Measurements from ENCODE around the gene PRKAB1. TPM values are rescaled to one million over a fixed set of nuclear protein-coding genes. Genes with fewer than 3 reads are reported as not detected.
"Not testable (repeated sequence)": the region's sequence is repeated elsewhere in the genome, so short reads cannot be mapped to it uniquely, and the experiment has no call there.

Gene PRKAB1
- total RNA-seq, 1 donor from 2014 or later: 32.5 TPM

DNA sequence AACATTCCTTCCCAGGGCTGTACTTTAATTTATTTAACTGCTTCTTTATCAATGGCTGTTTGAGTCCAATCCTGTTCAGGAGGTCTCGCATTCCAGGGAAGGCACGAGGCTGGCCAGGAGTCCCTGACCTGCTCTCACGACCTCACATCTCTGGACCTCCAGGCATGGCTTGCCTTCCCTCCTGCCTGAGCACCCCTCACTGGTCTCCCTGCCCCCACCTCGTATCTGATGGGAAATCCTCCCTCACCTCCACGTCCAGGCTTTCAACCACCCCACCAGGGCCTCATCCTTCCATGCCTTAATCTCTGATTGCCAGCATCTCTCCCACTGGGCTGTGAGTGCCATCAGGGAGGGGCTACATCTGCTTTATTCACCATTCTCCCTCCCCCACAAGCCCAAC, 29.0 kb downstream of the PRKAB1 start:
- Mint-ChIP-seq H3K4me1 (ENCODE audit: unreplicated experiment) (no peaks in the 10 kb centered on the region), H3K9me3 (no peaks in the 10 kb centered on the region), H3K27ac (peak overlapping the region; percentile 21), H3K36me3 (no peaks in the 10 kb centered on the region), H3K27me3 (no peaks in the 10 kb centered on the region), H3K4me3 (no peak overlapping the region)
- DNase-seq (ENCODE audit: extremely low spot score, unreplicated experiment): no peak
- TF ChIP-seq, protein P1, sequence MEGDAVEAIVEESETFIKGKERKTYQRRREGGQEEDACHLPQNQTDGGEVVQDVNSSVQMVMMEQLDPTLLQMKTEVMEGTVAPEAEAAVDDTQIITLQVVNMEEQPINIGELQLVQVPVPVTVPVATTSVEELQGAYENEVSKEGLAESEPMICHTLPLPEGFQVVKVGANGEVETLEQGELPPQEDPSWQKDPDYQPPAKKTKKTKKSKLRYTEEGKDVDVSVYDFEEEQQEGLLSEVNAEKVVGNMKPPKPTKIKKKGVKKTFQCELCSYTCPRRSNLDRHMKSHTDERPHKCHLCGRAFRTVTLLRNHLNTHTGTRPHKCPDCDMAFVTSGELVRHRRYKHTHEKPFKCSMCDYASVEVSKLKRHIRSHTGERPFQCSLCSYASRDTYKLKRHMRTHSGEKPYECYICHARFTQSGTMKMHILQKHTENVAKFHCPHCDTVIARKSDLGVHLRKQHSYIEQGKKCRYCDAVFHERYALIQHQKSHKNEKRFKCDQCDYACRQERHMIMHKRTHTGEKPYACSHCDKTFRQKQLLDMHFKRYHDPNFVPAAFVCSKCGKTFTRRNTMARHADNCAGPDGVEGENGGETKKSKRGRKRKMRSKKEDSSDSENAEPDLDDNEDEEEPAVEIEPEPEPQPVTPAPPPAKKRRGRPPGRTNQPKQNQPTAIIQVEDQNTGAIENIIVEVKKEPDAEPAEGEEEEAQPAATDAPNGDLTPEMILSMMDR (conservative IDR thresholded peaks at IDR 0.05): no peak

DNA sequence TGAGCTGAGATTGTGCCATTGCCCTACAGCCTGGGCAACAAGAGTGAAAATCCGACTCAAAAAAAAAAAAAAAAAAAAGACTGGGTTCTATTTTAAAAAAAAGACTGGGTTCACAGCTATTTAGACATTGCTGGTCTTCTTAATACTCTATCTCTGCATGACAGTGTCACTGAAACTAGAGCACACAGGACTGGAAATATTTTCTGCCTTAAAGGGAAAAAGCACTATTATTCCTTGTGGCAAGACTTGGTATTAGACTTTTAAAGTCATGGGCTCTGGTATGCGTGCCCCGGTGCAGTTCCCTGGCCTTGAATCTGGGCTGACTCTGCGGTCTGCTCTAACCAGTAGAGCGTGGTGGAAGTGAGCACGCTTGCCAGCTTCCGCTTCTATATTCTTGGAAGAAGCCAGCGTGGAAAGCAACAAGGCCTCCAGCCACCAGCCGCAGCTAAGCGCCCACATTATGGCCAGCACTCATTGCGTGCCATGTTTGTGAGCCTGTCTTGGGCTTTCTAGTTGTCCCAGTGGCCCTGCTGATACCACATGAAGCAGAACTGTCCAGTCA, 31.3 kb downstream of the PRKAB1 start:
- no peak overlapping the region for H3K27ac Mint-ChIP-seq
- no peaks in the 10 kb centered on the region for H3K27me3 Mint-ChIP-seq
- H3K36me3 Mint-ChIP-seq: no peaks in the 10 kb centered on the region
- no peak for DNase-seq (ENCODE audit: extremely low spot score, unreplicated experiment)
- H3K4me1 Mint-ChIP-seq (ENCODE audit: unreplicated experiment): no peaks in the 10 kb centered on the region
- H3K4me3 Mint-ChIP-seq: no peak overlapping the region
- TF ChIP-seq, protein P1 (conservative IDR thresholded peaks at IDR 0.05): no peak
- H3K9me3 Mint-ChIP-seq: no peaks in the 10 kb centered on the region

DNA sequence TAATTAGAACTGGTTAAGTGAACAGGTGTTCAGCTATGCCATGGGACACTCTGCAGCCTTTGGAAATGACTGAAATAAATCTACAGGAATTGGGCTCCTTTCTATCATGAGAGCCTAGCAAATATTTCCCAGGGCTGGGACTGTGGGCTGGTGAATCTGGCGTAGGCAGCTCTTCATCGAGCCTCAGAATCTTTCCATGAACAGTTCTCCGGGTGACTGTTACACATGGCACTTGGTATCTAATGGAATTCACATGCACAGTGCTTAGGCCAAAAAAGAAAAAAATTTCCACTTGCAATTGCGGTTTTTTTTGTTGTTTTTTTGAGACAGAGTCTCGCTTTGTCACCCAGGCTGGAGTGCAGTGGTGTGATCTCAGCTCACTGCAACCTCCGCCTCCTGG, 32.1 kb downstream of the PRKAB1 start:
- Mint-ChIP-seq H3K36me3 (peaks cover under 1% of the 10 kb centered on the region), H3K27ac (no peak overlapping the region), H3K4me1 (ENCODE audit: unreplicated experiment) (no peaks in the 10 kb centered on the region), H3K4me3 (no peak overlapping the region), H3K27me3 (no peaks in the 10 kb centered on the region), H3K9me3 (no peaks in the 10 kb centered on the region)
- no peak for DNase-seq (ENCODE audit: extremely low spot score, unreplicated experiment)
- TF ChIP-seq, protein P1 (conservative IDR thresholded peaks at IDR 0.05): no peak

DNA sequence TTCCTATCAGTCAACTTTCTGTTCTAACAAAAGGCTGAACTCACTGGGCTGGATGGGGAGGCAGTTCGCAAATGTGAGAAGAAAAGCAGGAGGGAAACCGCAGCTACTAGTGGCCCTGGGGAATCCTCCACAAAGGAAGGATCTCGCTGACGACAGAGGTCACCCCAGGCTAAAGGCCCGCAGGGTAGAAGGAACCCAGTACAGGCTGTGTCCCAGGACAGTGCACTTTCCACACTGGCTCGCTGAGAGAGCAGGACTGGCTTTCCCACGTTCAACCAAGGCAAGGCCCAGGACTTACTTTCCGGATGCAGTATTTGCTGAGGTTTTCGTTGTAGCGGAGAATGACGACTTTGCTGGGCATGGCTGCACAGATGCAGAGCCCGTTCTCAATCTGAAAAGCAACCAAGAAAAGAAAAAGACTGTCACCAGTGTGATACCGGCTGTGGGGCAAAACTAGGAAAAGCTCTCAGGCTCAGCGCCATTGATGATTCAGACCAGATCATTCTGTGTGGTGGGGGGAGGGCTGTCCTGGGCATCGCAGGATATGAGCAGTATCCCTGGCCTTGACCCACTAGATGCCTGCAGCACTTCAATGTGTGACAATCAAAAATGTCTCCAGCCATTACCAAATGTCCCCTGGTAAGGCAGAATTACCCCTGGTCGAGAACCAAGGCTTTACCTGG, 36.3 kb downstream of the PRKAB1 start:
- Mint-ChIP-seq H3K4me3 (no peak overlapping the region), H3K27me3 (no peaks in the 10 kb centered on the region), H3K4me1 (ENCODE audit: unreplicated experiment) (no peaks in the 10 kb centered on the region), H3K27ac (no peak overlapping the region), H3K36me3 (peaks cover 20% of the 10 kb centered on the region), H3K9me3 (no peaks in the 10 kb centered on the region)
- no peak for DNase-seq (ENCODE audit: extremely low spot score, unreplicated experiment)
- TF ChIP-seq, protein P1 (conservative IDR thresholded peaks at IDR 0.05): no peak

DNA sequence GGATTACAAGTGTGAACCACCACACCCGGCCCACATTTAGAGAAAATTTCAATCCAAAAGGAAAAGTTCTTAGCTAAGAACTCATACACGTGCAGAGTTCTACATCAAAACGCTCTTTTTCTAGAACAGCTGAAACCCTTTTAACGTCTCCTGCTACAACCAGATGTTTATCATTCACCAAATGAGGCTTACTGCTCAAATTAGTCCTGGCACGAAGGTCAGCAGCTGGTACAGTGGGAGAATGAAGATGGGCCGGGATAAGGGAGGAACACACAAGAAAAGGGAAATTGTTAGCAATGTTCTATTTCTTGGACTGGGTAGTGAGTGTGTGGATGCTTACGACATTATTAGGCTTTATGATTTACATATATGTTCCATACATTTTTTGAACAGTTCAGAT, 37.2 kb downstream of the PRKAB1 start:
- H3K4me3 Mint-ChIP-seq: no peak overlapping the region
- no peaks in the 10 kb centered on the region for H3K27me3 Mint-ChIP-seq
- H3K4me1 Mint-ChIP-seq (ENCODE audit: unreplicated experiment): no peaks in the 10 kb centered on the region
- TF ChIP-seq, protein P1 (conservative IDR thresholded peaks at IDR 0.05): no peak
- H3K9me3 Mint-ChIP-seq: no peaks in the 10 kb centered on the region
- no peak overlapping the region for H3K27ac Mint-ChIP-seq
- no peak for DNase-seq (ENCODE audit: extremely low spot score, unreplicated experiment)
- H3K36me3 Mint-ChIP-seq: peaks cover 23% of the 10 kb centered on the region

DNA sequence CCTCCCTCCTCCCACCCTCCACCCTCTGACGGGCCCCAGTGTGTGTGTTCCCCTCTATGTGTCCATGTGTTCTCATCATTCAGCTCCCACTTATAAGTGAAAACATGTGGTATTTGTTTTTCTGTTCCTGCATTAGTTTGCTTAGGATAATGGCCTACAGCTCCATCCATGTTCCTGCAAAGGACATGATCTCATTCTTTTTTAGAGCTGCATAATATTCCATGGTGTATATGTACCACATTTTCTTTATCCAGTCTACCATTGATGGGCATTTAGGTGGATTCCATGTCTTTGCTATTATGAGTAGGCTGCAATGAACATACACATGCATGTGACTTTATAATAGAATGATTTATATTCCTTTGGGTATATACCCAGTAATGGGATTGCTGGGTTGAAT, 38.5 kb downstream of the PRKAB1 start:
- H3K27ac Mint-ChIP-seq; H3K4me1 Mint-ChIP-seq (ENCODE audit: unreplicated experiment); H3K9me3 Mint-ChIP-seq; H3K27me3 Mint-ChIP-seq; DNase-seq (ENCODE audit: extremely low spot score, unreplicated experiment); H3K4me3 Mint-ChIP-seq: not testable (repeated sequence)
- H3K36me3 Mint-ChIP-seq: peaks cover 30% of the 10 kb centered on the region

Data from type B pancreatic cell (in vitro differentiated cells).